Hematopoietic multipotent progenitor cell (in vitro differentiated cells): ENCODE results near the gene MAPKAP1. TPM values are rescaled to one million over a fixed set of nuclear protein-coding genes. Genes with fewer than 3 reads are reported as not detected.
A peak's percentile ranks its signal among the peaks of the same experiment; 100 is the strongest.

Experiments
- DNase-seq, 3 donors: peaks; one replicate each; pipeline ENCODE4 v3.0.0-alpha.2; 2011 to 2015; ENCODE audit warnings: low read depth in 2 of 3, low spot score in 2 of 3
- total RNA-seq: library from RNA; depleted of rRNA; stranded (reverse); fragments of >200 nt; gene quantifications from one replicate; pipeline ENCODE4 v1.2.3, GENCODE V29; 2012

MAPKAP1 gene
- total RNA-seq, 1 donor, result 52.2 TPM

- DNase-seq, result peak in 2 of 3 donors; percentile 26 to 60
These were observed 60.3 kb downstream of the MAPKAP1 start for GRCh38 chr9:125646621-125647100.

GRCh38 chr9:125646217-125646616 lies 60.8 kb downstream of the MAPKAP1 start:
- no peak for DNase-seq

GRCh38 chr9:125644819-125645507 lies 62.0 kb downstream of the MAPKAP1 start:
- no peak for DNase-seq

- DNase-seq, result no peak
These were observed 64.7 kb downstream of the MAPKAP1 start for GRCh38 chr9:125642311-125642710.

GRCh38 chr9:125639057-125639456 lies 68.0 kb downstream of the MAPKAP1 start:
- DNase-seq, result no peak

- no peak for DNase-seq
These were observed 68.6 kb downstream of the MAPKAP1 start for GRCh38 chr9:125638239-125639045.

GRCh38 chr9:125637241-125637640 lies 69.8 kb downstream of the MAPKAP1 start:
- peak in 1 of 3 donors; percentile 45 for DNase-seq

- DNase-seq, result no peak
These were observed 71.1 kb downstream of the MAPKAP1 start for GRCh38 chr9:125635888-125636287.

- no peak for DNase-seq
These were observed 72.8 kb downstream of the MAPKAP1 start for GRCh38 chr9:125634040-125634717.

- DNase-seq, result no peak
These were observed 73.8 kb downstream of the MAPKAP1 start for GRCh38 chr9:125633116-125633745.

GRCh38 chr9:125632321-125633115 lies 74.5 kb downstream of the MAPKAP1 start:
- DNase-seq, result peak in 2 of 3 donors; percentile 76 to 87

- peak in 2 of 3 donors; percentile 39 to 72 for DNase-seq
These were observed 75.5 kb downstream of the MAPKAP1 start for GRCh38 chr9:125631391-125632085.

GRCh38 chr9:125630436-125630835 lies 76.6 kb downstream of the MAPKAP1 start:
- DNase-seq, result no peak

GRCh38 chr9:125629446-125629845 lies 77.6 kb downstream of the MAPKAP1 start:
- peak in 1 of 3 donors; percentile 21 for DNase-seq

GRCh38 chr9:125626187-125626586 lies 80.8 kb downstream of the MAPKAP1 start:
- DNase-seq, result no peak

- no peak for DNase-seq
These were observed 85.8 kb downstream of the MAPKAP1 start for GRCh38 chr9:125621170-125621569.

GRCh38 chr9:125620216-125620615 lies 86.8 kb downstream of the MAPKAP1 start:
- DNase-seq, result no peak

GRCh38 chr9:125617087-125617486 lies 89.9 kb downstream of the MAPKAP1 start:
- no peak for DNase-seq

- no peak for DNase-seq
These were observed 93.9 kb downstream of the MAPKAP1 start for GRCh38 chr9:125613141-125613540.
